ENCODE results near the gene GJD2.

GJD2 gene

GRCh38 chr15:34724481-34724880 lies 30.3 kb downstream of the GJD2 start:
- no peak for DNase-seq (ENCODE audit: low read depth in 2 of 2)

- DNase-seq (ENCODE audit: low read depth in 2 of 2), result no peak
These were observed 32.4 kb downstream of the GJD2 start for GRCh38 chr15:34722439-34722836.

- DNase-seq (ENCODE audit: low read depth in 2 of 2), result no peak
These were observed 32.9 kb downstream of the GJD2 start for GRCh38 chr15:34721802-34722438.

GRCh38 chr15:34721157-34721801 lies 33.5 kb downstream of the GJD2 start:
- DNase-seq (ENCODE audit: low read depth in 2 of 2), result no peak

- no peak for DNase-seq (ENCODE audit: low read depth in 2 of 2)
These were observed 35.1 kb downstream of the GJD2 start for GRCh38 chr15:34719695-34720094.

GRCh38 chr15:34718681-34719665 lies 35.8 kb downstream of the GJD2 start:
- DNase-seq (ENCODE audit: low read depth in 2 of 2), result no peak

GRCh38 chr15:34717729-34718128 lies 37.1 kb downstream of the GJD2 start:
- no peak for DNase-seq (ENCODE audit: low read depth in 2 of 2)

GRCh38 chr15:34716111-34716510 lies 38.7 kb downstream of the GJD2 start:
- DNase-seq (ENCODE audit: low read depth in 2 of 2), result no peak

- no peak for DNase-seq (ENCODE audit: low read depth in 2 of 2)
These were observed 40.2 kb downstream of the GJD2 start for GRCh38 chr15:34714476-34715121.

- DNase-seq (ENCODE audit: low read depth in 2 of 2), result no peak
These were observed 41.2 kb downstream of the GJD2 start for GRCh38 chr15:34713635-34714034.

- DNase-seq (ENCODE audit: low read depth in 2 of 2), result no peak
These were observed 44.9 kb downstream of the GJD2 start for GRCh38 chr15:34709866-34710265.

GRCh38 chr15:34708422-34708821 lies 46.4 kb downstream of the GJD2 start:
- no peak for DNase-seq (ENCODE audit: low read depth in 2 of 2)

- DNase-seq (ENCODE audit: low read depth in 2 of 2), result no peak
These were observed 53.3 kb downstream of the GJD2 start for GRCh38 chr15:34701536-34701935.
